GM12878 (cell line): Measurements from ENCODE around the gene CLN6. TPM values are rescaled to one million over a fixed set of nuclear protein-coding genes. Genes with fewer than 3 reads are reported as not detected.

Experiments used
- ATAC-seq: fragments of 200-7000 bp; cut with Tn5 transposase; 3 replicates; pipeline ENCODE4 v1.9.1; 2020; ENCODE audit warnings: mild to moderate bottlenecking, moderate library complexity
- BruUV-seq: library from RNA; stranded (reverse); fragments of 400-500 nt; replicated peaks from 2 replicates; lab custom pipeline; 2021; lab: Mats Ljungman, UMichigan
- CTCF ChIA-PET: fragments of 300-600 bp; sonication (Branson Sonifier 250); formaldehyde crosslinking; extraction: SDS; loops from one replicate; lab custom pipeline; 2021; ENCODE audit warnings: inconsistent platforms; lab: Yijun Ruan, JAX
- POLR2A ChIA-PET: fragments of 350-600 bp; formaldehyde crosslinking; extraction: SDS; loops from one replicate; lab custom pipeline; 2021; ENCODE audit warnings: inconsistent platforms; lab: Charles Lee
- RAD21 ChIA-PET: fragments of 300-600 bp; sonication (Branson Sonifier 250); formaldehyde crosslinking; loops from one replicate; lab custom pipeline; 2023; ENCODE audit warnings: antibody characterized with exemption; ENCODE audit not compliant: unreplicated experiment; lab: Charles Lee
- SMC1A ChIA-PET: fragments of 300-600 bp; sonication (Branson Sonifier 250); formaldehyde crosslinking; loops from one replicate; lab custom pipeline; 2023; ENCODE audit not compliant: unreplicated experiment, uncharacterized antibody; lab: Charles Lee
- DNase-seq: peaks from one replicate; pipeline ENCODE4 v3.0.0-alpha.2; 2011; ENCODE audit warnings: low read depth, low spot score
- FAIRE-seq: peaks from 3 replicates; lab custom pipeline; 2011; peaks lifted over from hg19 to GRCh38; lab: Jason Lieb, UNC
- H2AFZ ChIP-seq: 2 replicates; pipeline ENCODE4 v1.6.0; 2011; ENCODE audit warnings: low read depth, low read length, control low read depth; ENCODE audit not compliant: control insufficient read depth
- H3K27ac ChIP-seq: 2 replicates; pipeline ENCODE4 v1.5.1; 2011; ENCODE audit warnings: control low read depth; ENCODE audit not compliant: control insufficient read depth, insufficient read depth
- H3K27me3 ChIP-seq, 2 experiments: replicated peaks in 1 of 2; 2 replicates each; pipeline versions ENCODE4 v1.6.0 to v1.6.1; 2011; ENCODE audit warnings: low read length in 1 of 2; ENCODE audit not compliant: control insufficient read depth in 2 of 2, insufficient read depth in 2 of 2
- H3K36me3 ChIP-seq, 2 experiments: 2 replicates each; pipeline ENCODE4 v1.5.1; 2011; ENCODE audit warnings: low read length in 1 of 2; ENCODE audit not compliant: control insufficient read depth in 2 of 2, insufficient read depth in 2 of 2
- H3K4me1 ChIP-seq: 2 replicates; pipeline ENCODE4 v1.6.1; 2011; ENCODE audit warnings: mild to moderate bottlenecking, low read length, moderate library complexity, mixed read lengths; ENCODE audit not compliant: control insufficient read depth, insufficient read depth
- H3K4me2 ChIP-seq: 2 replicates; pipeline ENCODE4 v1.6.0; 2011; ENCODE audit warnings: control low read depth; ENCODE audit not compliant: control insufficient read depth, insufficient read depth
- H3K4me3 ChIP-seq: fragments of 200-600 bp; sonication (generic); 2 replicates; pipeline ENCODE4 v1.5.1; 2016
- H3K79me2 ChIP-seq: 2 replicates; pipeline ENCODE4 v1.6.0; 2011; ENCODE audit warnings: low read length; ENCODE audit not compliant: control insufficient read depth, insufficient read depth
- H3K9ac ChIP-seq: 2 replicates; pipeline ENCODE4 v1.8.0; 2011; ENCODE audit warnings: low read length, control low read depth, mixed read lengths; ENCODE audit not compliant: control insufficient read depth, insufficient read depth
- H3K9me3 ChIP-seq: replicated peaks from 3 replicates; pipeline ENCODE4 v1.5.1; 2011; ENCODE audit warnings: mild to moderate bottlenecking, low read length; ENCODE audit not compliant: control insufficient read depth, insufficient read depth
- H4K20me1 ChIP-seq: 2 replicates; pipeline ENCODE4 v1.6.0; 2011; ENCODE audit not compliant: control insufficient read depth, insufficient read depth
- BMI1 ChIP-seq: fragments of 450-650 bp; IDR thresholded peaks from 2 replicates; pipeline ENCODE4 v1.6.1; 2016; ENCODE audit warnings: mild to moderate bottlenecking, moderate library complexity, borderline replicate concordance
- CREM ChIP-seq: IDR thresholded peaks from 2 replicates; pipeline ENCODE4 v1.6.1; 2014; ENCODE audit warnings: antibody characterized with exemption, low read depth
- EZH2 ChIP-seq: IDR thresholded peaks from 2 replicates; pipeline ENCODE4 v1.6.1; 2012; ENCODE audit warnings: low read depth, mild to moderate bottlenecking, control low read depth, inconsistent platforms, low read length, borderline replicate concordance; ENCODE audit not compliant: control insufficient read depth
- HCFC1 ChIP-seq: fragments of 150-350 bp; IDR thresholded peaks from 2 replicates; pipeline ENCODE4 v1.6.1; 2014; ENCODE audit warnings: low read length
- IKZF2 ChIP-seq, 2 experiments: fragments of 450-650 bp; IDR thresholded peaks; 2 replicates each; pipeline ENCODE4 v1.6.1; 2017; ENCODE audit warnings: mild to moderate bottlenecking in 2 of 2, moderate library complexity in 2 of 2
- KDM1A ChIP-seq: fragments of 200-600 bp; sonication (generic); IDR thresholded peaks from 2 replicates; pipeline ENCODE4 v1.6.1; 2016; ENCODE audit warnings: borderline replicate concordance
- MXI1 ChIP-seq: fragments of 150-350 bp; IDR thresholded peaks from 2 replicates; pipeline ENCODE4 v1.6.1; 2011; ENCODE audit warnings: low read depth, mild to moderate bottlenecking, inconsistent platforms, low read length, improper control_type of control experiment
- SIX5 ChIP-seq: IDR thresholded peaks from 2 replicates; pipeline ENCODE4 v1.6.1; 2011; ENCODE audit warnings: mild to moderate bottlenecking, low read depth, low read length, moderate library complexity; ENCODE audit not compliant: severe bottlenecking
- TCF3 ChIP-seq: IDR thresholded peaks from 2 replicates; pipeline ENCODE4 v1.6.1; 2012; ENCODE audit warnings: low read depth, mild to moderate bottlenecking, low read length, borderline replicate concordance; ENCODE audit not compliant: insufficient read depth
- TCF7 ChIP-seq: IDR thresholded peaks from 2 replicates; pipeline ENCODE4 v1.6.1; 2014; ENCODE audit warnings: antibody characterized with exemption, borderline replicate concordance
- YY1 ChIP-seq: IDR thresholded peaks from 2 replicates; pipeline ENCODE4 v1.6.1; 2011; ENCODE audit warnings: low read depth, mild to moderate bottlenecking, low read length
- WGBS: methylation state at CpG from one replicate; pipeline ENCODE4 v1.1.6; 2016; ENCODE audit warnings: low lambda C conversion rate; ENCODE audit not compliant: insufficient replicate concordance, insufficient coverage; ENCODE audit errors: missing lambda C conversion rate; 5-methylcytosine and 5-hydroxymethylcytosine counted together
- in situ Hi-C: fragments of 300-500 bp; cut with MboI; formaldehyde crosslinking; loops from 9 replicates; pipeline ENCODE4 v1.14.3; 2018; ENCODE audit warnings: mixed read lengths
- intact Hi-C: fragments of 100-400 bp; cut with micrococcal nuclease; formaldehyde crosslinking; loops from one replicate; pipeline ENCODE4 v1.14.2; 2022; ENCODE audit not compliant: unreplicated experiment
- polyA plus RNA-seq, 11 experiments: library from polyadenylated mRNA; depleted of rRNA in 4 of 11; unstranded in 6 of 11; stranded (reverse) in 5 of 11; fragments of >200 nt; fragmentation: Nextera tagmentation in 4 of 11; fragmentation: Illumina TruSeq in 1 of 11; extraction: Ambion mirVana in 4 of 11; extraction: Trizol in 1 of 11; gene quantifications; 1 replicate in 1 of 11; 2 replicates in 10 of 11; pipeline versions ENCODE4 v1.2.1 to v1.2.3, GENCODE V29; 2011 to 2016; ENCODE audit warnings: inconsistent platforms in 2 of 11, missing spikeins in 2 of 11, low read depth in 1 of 11
- total RNA-seq, 4 experiments: library from RNA; depleted of rRNA in 3 of 4; stranded (reverse); fragments of >200 nt in 3 of 4; fragmentation: Illumina TruSeq in 1 of 4; extraction: Trizol in 1 of 4; gene quantifications; 2 replicates each; pipeline versions ENCODE4 v1.2.1 to v1.2.3, GENCODE V29; 2013 to 2021
- TF ChIP-seq, protein P1 (sequence below): fragments of 450-650 bp; IDR thresholded peaks from 2 replicates; pipeline ENCODE4 v1.6.1; 2017; ENCODE audit warnings: mild to moderate bottlenecking
- TF ChIP-seq, protein P2 (sequence below): fragments of 450-650 bp; formaldehyde crosslinking; IDR thresholded peaks from 2 replicates; pipeline ENCODE4 v1.4.0; 2022; ENCODE audit warnings: mild to moderate bottlenecking, moderate library complexity
- TF ChIP-seq, protein P3 (sequence below): fragments of 450-650 bp; IDR thresholded peaks from 2 replicates; pipeline ENCODE4 v1.6.1; 2014; ENCODE audit warnings: mild to moderate bottlenecking
- TF ChIP-seq, protein P4 (sequence below): IDR thresholded peaks from 2 replicates; pipeline ENCODE4 v1.6.1; 2011; ENCODE audit warnings: mild to moderate bottlenecking, low read depth, low read length, moderate library complexity; ENCODE audit not compliant: insufficient replicate concordance

The CLN6 gene
- total and polyA plus RNA-seq, 10 of the 15 experiments (the other 5 are each of a cell fraction or from before 2014, with no cell fraction given), result 0.74 to 69.0 (median 30.3) TPM

DNA sequence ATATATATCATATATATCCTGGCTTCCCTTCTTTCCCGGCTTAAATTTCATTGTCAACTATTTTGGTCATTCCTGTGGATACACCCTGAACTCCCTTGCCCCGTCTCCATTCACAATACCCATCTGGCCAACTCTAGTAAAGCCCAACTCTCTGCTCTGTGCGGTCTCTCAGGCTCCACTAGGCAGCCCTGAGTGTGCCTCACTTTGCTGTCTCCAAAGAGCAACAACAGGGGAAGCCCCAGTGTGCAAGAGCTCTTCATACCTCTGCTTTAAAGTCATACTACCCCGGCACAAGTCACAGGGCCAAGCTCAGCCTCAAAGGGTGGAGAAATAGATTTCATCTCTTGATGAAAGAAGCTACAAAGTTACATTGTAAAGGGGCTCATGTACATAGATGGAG, 29.2 kb upstream of the CLN6 start (continued):
- TF ChIP-seq TCF3 (no peak), KDM1A (no peak), YY1 (no peak)
- TF ChIP-seq, protein P1, sequence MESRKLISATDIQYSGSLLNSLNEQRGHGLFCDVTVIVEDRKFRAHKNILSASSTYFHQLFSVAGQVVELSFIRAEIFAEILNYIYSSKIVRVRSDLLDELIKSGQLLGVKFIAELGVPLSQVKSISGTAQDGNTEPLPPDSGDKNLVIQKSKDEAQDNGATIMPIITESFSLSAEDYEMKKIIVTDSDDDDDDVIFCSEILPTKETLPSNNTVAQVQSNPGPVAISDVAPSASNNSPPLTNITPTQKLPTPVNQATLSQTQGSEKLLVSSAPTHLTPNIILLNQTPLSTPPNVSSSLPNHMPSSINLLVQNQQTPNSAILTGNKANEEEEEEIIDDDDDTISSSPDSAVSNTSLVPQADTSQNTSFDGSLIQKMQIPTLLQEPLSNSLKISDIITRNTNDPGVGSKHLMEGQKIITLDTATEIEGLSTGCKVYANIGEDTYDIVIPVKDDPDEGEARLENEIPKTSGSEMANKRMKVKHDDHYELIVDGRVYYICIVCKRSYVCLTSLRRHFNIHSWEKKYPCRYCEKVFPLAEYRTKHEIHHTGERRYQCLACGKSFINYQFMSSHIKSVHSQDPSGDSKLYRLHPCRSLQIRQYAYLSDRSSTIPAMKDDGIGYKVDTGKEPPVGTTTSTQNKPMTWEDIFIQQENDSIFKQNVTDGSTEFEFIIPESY, result no peak

DNA sequence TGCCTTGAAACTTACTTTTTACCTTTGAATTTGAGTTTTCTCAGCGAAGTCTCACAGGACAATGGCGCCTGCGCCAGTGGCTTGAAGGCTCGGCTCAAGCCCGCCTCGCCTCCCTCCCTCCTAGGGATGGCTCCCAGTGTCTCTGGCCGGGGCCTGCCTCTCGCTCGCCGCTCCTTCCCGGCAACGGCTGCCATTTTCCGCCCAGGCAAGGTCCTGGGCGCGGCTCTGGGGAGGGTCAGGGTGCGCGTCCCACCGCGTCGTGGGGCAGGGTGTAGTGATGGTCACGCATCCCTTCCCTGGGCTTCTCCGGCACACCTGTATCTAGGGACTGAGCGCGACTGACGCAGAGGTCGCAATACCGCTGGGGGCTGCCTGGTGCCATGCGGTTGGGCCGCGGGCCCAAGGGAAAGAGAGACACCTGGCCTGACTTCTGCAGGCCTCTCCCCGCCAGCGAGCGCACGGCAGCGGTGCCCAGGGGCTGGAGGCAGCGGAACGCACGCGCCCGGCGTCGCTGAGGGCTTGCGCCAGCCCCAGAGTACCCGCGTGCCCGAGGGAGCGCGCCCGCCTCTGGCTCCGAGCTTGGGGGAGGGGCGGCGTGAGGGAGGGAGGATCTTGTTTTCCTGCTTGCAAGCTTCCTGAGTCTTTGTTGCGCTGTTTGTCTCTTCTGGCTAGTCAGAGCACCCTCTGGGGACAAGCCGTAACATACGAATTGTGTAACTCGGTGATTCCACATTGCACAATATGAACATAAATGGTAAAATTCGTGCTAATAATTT, 27.3 kb upstream of the CLN6 start:
- H3K27me3 ChIP-seq, result no peaks in the 10 kb centered on the region; a peak in 2 of 4 replicates
- H3K36me3 ChIP-seq, result no peaks in the 10 kb centered on the region
- DNase-seq (no peak), FAIRE-seq (no peak), ATAC-seq (peak; percentile 61)
- in situ Hi-C loops (no loop called here), intact Hi-C loops (no loop called here)
- peak overlapping the region; percentile 57 for H2AFZ ChIP-seq
- H3K9me3 ChIP-seq, result no peaks in the 10 kb centered on the region
- POLR2A ChIA-PET, result no interaction called here
- WGBS, result 20% methylated on average over 55 of the region's 57 CpGs
- peak overlapping the region; percentile 68 for H3K4me2 ChIP-seq
- H3K9ac ChIP-seq, result no peak overlapping the region
- H3K4me3 ChIP-seq, result no peak overlapping the region; the same call in 1 of the 2 replicates
- H3K4me1 ChIP-seq, result no peaks in the 10 kb centered on the region
- BruUV-seq, result no TSS peak
- no peaks in the 10 kb centered on the region for H4K20me1 ChIP-seq
- H3K79me2 ChIP-seq, result no peaks in the 10 kb centered on the region
- SMC1A ChIA-PET, result no interaction called here
- no peak overlapping the region for H3K27ac ChIP-seq
- RAD21 ChIA-PET, result interaction anchor here (0.9 to 1.0 kb wide), 2 partner anchors 50 kb away, joined by 3 read pairs; no protein-coding TSS in a partner anchor
- CTCF ChIA-PET, result no interaction called here
- TF ChIP-seq HCFC1 (no peak), TCF7 (no peak), BMI1 (no peak), SIX5 (no peak), IKZF2 (IDR thresholded peaks at IDR 0.05) (no peak), MXI1 (no peak), CREM (no peak), EZH2 (no peak)
- TF ChIP-seq, protein P2, sequence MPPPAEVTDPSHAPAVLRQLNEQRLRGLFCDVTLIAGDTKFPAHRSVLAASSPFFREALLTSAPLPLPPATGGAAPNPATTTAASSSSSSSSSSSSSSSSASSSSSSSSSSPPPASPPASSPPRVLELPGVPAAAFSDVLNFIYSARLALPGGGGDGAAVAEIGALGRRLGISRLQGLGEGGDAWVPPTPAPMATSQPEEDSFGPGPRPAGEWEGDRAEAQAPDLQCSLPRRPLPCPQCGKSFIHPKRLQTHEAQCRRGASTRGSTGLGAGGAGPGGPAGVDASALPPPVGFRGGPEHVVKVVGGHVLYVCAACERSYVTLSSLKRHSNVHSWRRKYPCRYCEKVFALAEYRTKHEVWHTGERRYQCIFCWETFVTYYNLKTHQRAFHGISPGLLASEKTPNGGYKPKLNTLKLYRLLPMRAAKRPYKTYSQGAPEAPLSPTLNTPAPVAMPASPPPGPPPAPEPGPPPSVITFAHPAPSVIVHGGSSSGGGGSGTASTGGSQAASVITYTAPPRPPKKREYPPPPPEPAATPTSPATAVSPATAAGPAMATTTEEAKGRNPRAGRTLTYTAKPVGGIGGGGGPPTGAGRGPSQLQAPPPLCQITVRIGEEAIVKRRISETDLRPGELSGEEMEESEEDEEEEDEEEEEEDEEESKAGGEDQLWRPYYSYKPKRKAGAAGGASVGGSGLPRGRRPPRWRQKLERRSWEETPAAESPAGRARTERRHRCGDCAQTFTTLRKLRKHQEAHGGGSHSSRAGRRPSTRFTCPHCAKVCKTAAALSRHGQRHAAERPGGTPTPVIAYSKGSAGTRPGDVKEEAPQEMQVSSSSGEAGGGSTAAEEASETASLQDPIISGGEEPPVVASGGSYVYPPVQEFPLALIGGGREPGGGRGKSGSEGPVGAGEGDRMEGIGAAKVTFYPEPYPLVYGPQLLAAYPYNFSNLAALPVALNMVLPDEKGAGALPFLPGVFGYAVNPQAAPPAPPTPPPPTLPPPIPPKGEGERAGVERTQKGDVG (CRISPR knock-in tag), result no peak
- TF ChIP-seq, protein P3, sequence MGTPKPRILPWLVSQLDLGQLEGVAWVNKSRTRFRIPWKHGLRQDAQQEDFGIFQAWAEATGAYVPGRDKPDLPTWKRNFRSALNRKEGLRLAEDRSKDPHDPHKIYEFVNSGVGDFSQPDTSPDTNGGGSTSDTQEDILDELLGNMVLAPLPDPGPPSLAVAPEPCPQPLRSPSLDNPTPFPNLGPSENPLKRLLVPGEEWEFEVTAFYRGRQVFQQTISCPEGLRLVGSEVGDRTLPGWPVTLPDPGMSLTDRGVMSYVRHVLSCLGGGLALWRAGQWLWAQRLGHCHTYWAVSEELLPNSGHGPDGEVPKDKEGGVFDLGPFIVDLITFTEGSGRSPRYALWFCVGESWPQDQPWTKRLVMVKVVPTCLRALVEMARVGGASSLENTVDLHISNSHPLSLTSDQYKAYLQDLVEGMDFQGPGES, result no peak
- TF ChIP-seq, protein P4, sequence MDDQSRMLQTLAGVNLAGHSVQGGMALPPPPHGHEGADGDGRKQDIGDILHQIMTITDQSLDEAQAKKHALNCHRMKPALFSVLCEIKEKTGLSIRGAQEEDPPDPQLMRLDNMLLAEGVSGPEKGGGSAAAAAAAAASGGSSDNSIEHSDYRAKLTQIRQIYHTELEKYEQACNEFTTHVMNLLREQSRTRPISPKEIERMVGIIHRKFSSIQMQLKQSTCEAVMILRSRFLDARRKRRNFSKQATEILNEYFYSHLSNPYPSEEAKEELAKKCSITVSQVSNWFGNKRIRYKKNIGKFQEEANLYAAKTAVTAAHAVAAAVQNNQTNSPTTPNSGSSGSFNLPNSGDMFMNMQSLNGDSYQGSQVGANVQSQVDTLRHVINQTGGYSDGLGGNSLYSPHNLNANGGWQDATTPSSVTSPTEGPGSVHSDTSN, result no peak
